IPS-NIHi7 (cell line): Measurements from ENCODE around the gene ACLY.
"Not testable (repeated sequence)": the region's sequence is repeated elsewhere in the genome, so short reads cannot be mapped to it uniquely, and the experiment has no call there.

Source experiments
- DNase-seq: peaks from one replicate; pipeline ENCODE4 v3.0.0; 2012; ENCODE audit warnings: mixed read lengths; ENCODE audit errors: extremely low spot score

Gene ACLY

GRCh38 chr17:41939693-41940090 lies 20.9 kb upstream of the ACLY start:
- no peak for DNase-seq

- DNase-seq, result no peak
These were observed 20.4 kb upstream of the ACLY start for GRCh38 chr17:41939044-41939692.

- no peak for DNase-seq
These were observed 19.5 kb upstream of the ACLY start for GRCh38 chr17:41937970-41938954.

- no peak for DNase-seq
These were observed 16.9 kb upstream of the ACLY start for GRCh38 chr17:41935641-41936040.

- DNase-seq, result no peak
These were observed 14.2 kb upstream of the ACLY start for GRCh38 chr17:41932816-41933389.

- DNase-seq, result not testable (repeated sequence)
These were observed 13.0 kb upstream of the ACLY start for GRCh38 chr17:41931715-41932114.

GRCh38 chr17:41930833-41931156 lies 12.0 kb upstream of the ACLY start:
- not testable (repeated sequence) for DNase-seq

GRCh38 chr17:41930009-41930832 lies 11.5 kb upstream of the ACLY start, which contains the start of gene ODAD4:
Gene ODAD4 (plus strand): TSS chr17:41930617. CDS start chr17:41930724, 107 bp downstream.
- peak; percentile 98 for DNase-seq

- DNase-seq, result no peak
These were observed 10.0 kb upstream of the ACLY start for GRCh38 chr17:41928693-41929251.

- no peak for DNase-seq
These were observed 7.3 kb upstream of the ACLY start for GRCh38 chr17:41925991-41926590.

GRCh38 chr17:41920580-41920955 lies 1.8 kb upstream of the ACLY start:
- DNase-seq, result no peak

GRCh38 chr17:41919840-41920579 lies 1.3 kb upstream of the ACLY start:
- no peak for DNase-seq

- peak; percentile 80 for DNase-seq
These were observed 540 bp upstream of the ACLY start for GRCh38 chr17:41919165-41919817.

- DNase-seq, result no peak
These were observed 955 bp downstream of the ACLY start for GRCh38 chr17:41917679-41918313.

- DNase-seq, result no peak
These were observed 1.6 kb downstream of the ACLY start for GRCh38 chr17:41917192-41917591.

GRCh38 chr17:41915566-41915965 lies 3.2 kb downstream of the ACLY start:
- no peak for DNase-seq

GRCh38 chr17:41915020-41915419 lies 3.7 kb downstream of the ACLY start:
- DNase-seq, result no peak

- no peak for DNase-seq
These were observed 4.4 kb downstream of the ACLY start for GRCh38 chr17:41914358-41914766.

- peak; percentile 60 for DNase-seq
These were observed 5.0 kb downstream of the ACLY start for GRCh38 chr17:41913798-41914197.
